Kidney (tissue), 14 donors: ENCODE measurements around the gene SYNGAP1. TPM values are rescaled to one million over a fixed set of nuclear protein-coding genes. Genes with fewer than 3 reads are reported as not detected.

Experiments
- DNase-seq, 5 donors: peaks; one replicate each; pipeline ENCODE4 v3.0.0-alpha.2; 2013 to 2020
- FAIRE-seq: peaks from 2 replicates; lab custom pipeline; 2012; peaks lifted over from hg19 to GRCh38; lab: Jason Lieb, UNC
- H3K27ac ChIP-seq, 2 donors: one replicate each; pipeline ENCODE4 v1.7.0; 2013; ENCODE audit warnings: low read depth in 2 of 2, low read length in 2 of 2, inconsistent platforms in 1 of 2
- H3K27me3 ChIP-seq: one replicate; pipeline ENCODE4 v1.7.1; 2013; ENCODE audit warnings: low read length, inconsistent platforms; ENCODE audit not compliant: control insufficient read depth, insufficient read depth
- H3K36me3 ChIP-seq, 3 donors: one replicate each; pipeline versions ENCODE4 v1.7.0 to v1.7.1; 2013; ENCODE audit warnings: low read length in 3 of 3, control low read depth in 1 of 3, inconsistent platforms in 1 of 3; ENCODE audit not compliant: insufficient read depth in 3 of 3, control insufficient read depth in 2 of 3
- H3K4me1 ChIP-seq, 3 donors: one replicate each; pipeline versions ENCODE4 v1.7.0 to v1.7.1; 2013; ENCODE audit warnings: low read length in 3 of 3, inconsistent platforms in 1 of 3, low read depth in 1 of 3; ENCODE audit not compliant: control insufficient read depth in 2 of 3, insufficient read depth in 2 of 3
- H3K4me3 ChIP-seq, 3 donors: one replicate each; pipeline versions ENCODE4 v1.7.0 to v1.8.1; 2013; ENCODE audit warnings: low read length in 3 of 3, control low read depth in 1 of 3, inconsistent platforms in 1 of 3
- H3K9ac ChIP-seq, 3 donors: one replicate each; pipeline versions ENCODE4 v1.7.0 to v1.7.1; 2013; ENCODE audit warnings: low read length in 3 of 3, control low read depth in 1 of 3, inconsistent platforms in 1 of 3
- H3K9me3 ChIP-seq, 3 donors: one replicate each; pipeline versions ENCODE4 v1.7.0 to v1.7.1; 2013; ENCODE audit warnings: low read length in 3 of 3, control low read depth in 1 of 3, inconsistent platforms in 1 of 3; ENCODE audit not compliant: control insufficient read depth in 2 of 3, insufficient read depth in 1 of 3
- intact Hi-C: fragments of 100-400 bp; cut with DNase I; formaldehyde crosslinking; loops from one replicate; pipeline ENCODE4 v1.11.1; 2022
- polyA plus RNA-seq: library from polyadenylated mRNA; stranded (reverse); fragments of 350-450 nt; fragmentation: Illumina TruSeq; extraction: RNeasy Lipid Tissue Mini Kit (QIAGEN cat#74804); gene quantifications from one replicate; pipeline ENCODE4 v1.2.3, GENCODE V29; 2014; ENCODE audit warnings: low read depth, low replicate concordance; ENCODE audit not compliant: insufficient read depth
- total RNA-seq: library from RNA; stranded (reverse); fragmentation: NEBNext Ultra II Directional; extraction: Animal tissue kit (Norgen Biotek cat#: 25700); gene quantifications from one replicate; pipeline ENCODE4 v1.2.1, GENCODE V29; 2021
- TF ChIP-seq, protein P1 (sequence below): IDR thresholded peaks from 3 replicates; pipeline ENCODE4 v1.5.1; 2012; ENCODE audit warnings: mild to moderate bottlenecking, moderate library complexity, borderline replicate concordance; ENCODE audit not compliant: insufficient read depth; ENCODE audit errors: extremely low read depth
- donor health status: control.
- donor health status: control.
- donor health status: control.
- donor health status: control.
- donor health status: control.
- donor health status: DM: yes; HTN: yes; CAD: no.
- donor health status: Normal renal cell carcinoma (clear cell type).

SYNGAP1 gene
- total and polyA plus RNA-seq, 2 donors from 2014 or later: 2.7 to 17.8 TPM

- no peaks in the 10 kb centered on the region for H3K27me3 ChIP-seq
- intact Hi-C loops: no loop called here
- H3K9ac ChIP-seq: peak overlapping the region; percentile 12 to 79 (median 56)
- peaks cover 0 to 3% (median 3%) of the 10 kb centered on the region in 3 donors for H3K36me3 ChIP-seq
- TF ChIP-seq, protein P1, sequence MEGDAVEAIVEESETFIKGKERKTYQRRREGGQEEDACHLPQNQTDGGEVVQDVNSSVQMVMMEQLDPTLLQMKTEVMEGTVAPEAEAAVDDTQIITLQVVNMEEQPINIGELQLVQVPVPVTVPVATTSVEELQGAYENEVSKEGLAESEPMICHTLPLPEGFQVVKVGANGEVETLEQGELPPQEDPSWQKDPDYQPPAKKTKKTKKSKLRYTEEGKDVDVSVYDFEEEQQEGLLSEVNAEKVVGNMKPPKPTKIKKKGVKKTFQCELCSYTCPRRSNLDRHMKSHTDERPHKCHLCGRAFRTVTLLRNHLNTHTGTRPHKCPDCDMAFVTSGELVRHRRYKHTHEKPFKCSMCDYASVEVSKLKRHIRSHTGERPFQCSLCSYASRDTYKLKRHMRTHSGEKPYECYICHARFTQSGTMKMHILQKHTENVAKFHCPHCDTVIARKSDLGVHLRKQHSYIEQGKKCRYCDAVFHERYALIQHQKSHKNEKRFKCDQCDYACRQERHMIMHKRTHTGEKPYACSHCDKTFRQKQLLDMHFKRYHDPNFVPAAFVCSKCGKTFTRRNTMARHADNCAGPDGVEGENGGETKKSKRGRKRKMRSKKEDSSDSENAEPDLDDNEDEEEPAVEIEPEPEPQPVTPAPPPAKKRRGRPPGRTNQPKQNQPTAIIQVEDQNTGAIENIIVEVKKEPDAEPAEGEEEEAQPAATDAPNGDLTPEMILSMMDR: no peak
- peak overlapping the region; percentile 87 to 95 (median 93) for H3K4me3 ChIP-seq
- H3K4me1 ChIP-seq: peaks cover 0 to 9% (median 0%) of the 10 kb centered on the region in 3 donors
- H3K9me3 ChIP-seq: no peaks in the 10 kb centered on the region
- peak overlapping the region in 1 of 2 donors; percentile 51 for H3K27ac ChIP-seq
- no peak for FAIRE-seq
- DNase-seq: peak in 2 of 5 donors; percentile 0 to 62
Observed at GRCh38 chr6:33455051-33455450, 35.2 kb downstream of the SYNGAP1 start.

DNA sequence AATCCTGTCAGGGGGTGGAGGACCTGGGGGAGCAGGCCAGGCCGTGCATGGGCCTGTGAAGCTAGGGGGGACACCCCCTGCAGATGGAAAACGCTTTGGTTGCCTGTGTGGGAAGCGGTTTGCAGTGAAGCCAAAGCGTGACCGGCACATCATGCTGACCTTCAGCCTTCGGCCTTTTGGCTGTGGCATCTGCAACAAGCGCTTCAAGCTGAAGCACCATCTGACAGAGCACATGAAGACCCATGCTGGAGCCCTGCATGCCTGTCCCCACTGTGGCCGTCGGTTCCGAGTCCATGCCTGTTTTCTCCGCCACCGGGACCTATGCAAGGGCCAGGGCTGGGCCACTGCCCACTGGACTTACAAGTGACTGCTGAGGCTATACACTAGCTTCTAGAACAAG, 36.3 kb downstream of the SYNGAP1 start:
- H3K9me3 ChIP-seq: no peaks in the 10 kb centered on the region
- no peak overlapping the region for H3K4me3 ChIP-seq
- H3K9ac ChIP-seq: no peak overlapping the region
- no peak overlapping the region for H3K27ac ChIP-seq
- peaks cover 0 to 3% (median 3%) of the 10 kb centered on the region in 3 donors for H3K36me3 ChIP-seq
- intact Hi-C loops: no loop called here
- no peaks in the 10 kb centered on the region for H3K27me3 ChIP-seq
- FAIRE-seq: no peak
- TF ChIP-seq, protein P1: no peak
- DNase-seq: no peak
- peaks cover 0 to 9% (median 0%) of the 10 kb centered on the region in 3 donors for H3K4me1 ChIP-seq

DNA sequence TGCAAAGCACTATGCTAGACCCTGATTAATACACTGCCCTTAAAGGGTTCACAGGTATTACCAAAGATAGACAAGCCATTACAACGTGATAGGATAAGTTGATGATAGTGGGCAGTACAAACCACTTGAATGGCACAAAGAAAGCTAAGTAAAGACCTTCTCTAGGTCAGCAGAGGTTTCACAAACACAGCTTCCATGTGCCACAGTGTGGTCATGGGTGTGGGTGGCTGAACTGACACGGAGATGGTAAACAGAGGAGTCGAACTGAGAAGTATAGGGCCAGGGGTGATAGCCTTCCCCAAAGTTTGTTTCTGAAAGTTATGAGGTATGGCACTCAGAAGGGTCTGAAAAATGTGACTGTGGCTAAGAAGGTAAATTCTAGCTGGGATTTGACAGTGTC, 38.8 kb downstream of the SYNGAP1 start:
- no peak overlapping the region for H3K9ac ChIP-seq
- H3K36me3 ChIP-seq: peaks cover 0 to 3% (median 3%) of the 10 kb centered on the region in 3 donors
- no peaks in the 10 kb centered on the region for H3K9me3 ChIP-seq
- TF ChIP-seq, protein P1: no peak
- DNase-seq: no peak
- no peak for FAIRE-seq
- H3K4me3 ChIP-seq: no peak overlapping the region
- no peaks in the 10 kb centered on the region for H3K27me3 ChIP-seq
- intact Hi-C loops: no loop called here
- H3K27ac ChIP-seq: no peak overlapping the region
- peaks cover 0 to 7% (median 0%) of the 10 kb centered on the region in 3 donors for H3K4me1 ChIP-seq

- DNase-seq: no peak
- intact Hi-C loops: no loop called here
- TF ChIP-seq, protein P1: no peak
Observed at GRCh38 chr6:33459226-33459625, 39.4 kb downstream of the SYNGAP1 start.

More at GRCh38 chr6:33459226-33459625, 39.4 kb downstream of the SYNGAP1 start:
- peaks cover 0 to 6% (median 0%) of the 10 kb centered on the region in 3 donors for H3K4me1 ChIP-seq
- H3K36me3 ChIP-seq: peaks cover 0 to 3% (median 3%) of the 10 kb centered on the region in 3 donors
- no peak for FAIRE-seq
- H3K9me3 ChIP-seq: no peaks in the 10 kb centered on the region
- no peak overlapping the region for H3K27ac ChIP-seq
- H3K4me3 ChIP-seq: no peak overlapping the region
- no peaks in the 10 kb centered on the region for H3K27me3 ChIP-seq
- no peak overlapping the region for H3K9ac ChIP-seq
